K562 (cell line): ENCODE measurements around the gene DCAF11. TPM values are rescaled to one million over a fixed set of nuclear protein-coding genes. Genes with fewer than 3 reads are reported as not detected.
A peak's percentile ranks its signal among the peaks of the same experiment; 100 is the strongest.

ENCODE experiments used
- ATAC-seq: fragments of 200-7000 bp; cut with Tn5 transposase; 3 replicates; pipeline ENCODE4 v1.9.1; 2020; ENCODE audit warnings: moderate library complexity
- BruUV-seq: library from RNA; stranded (reverse); fragments of 400-500 nt; replicated peaks from 2 replicates; lab custom pipeline; 2021; lab: Mats Ljungman, UMichigan
- CTCF ChIA-PET: fragments of 300-600 bp; formaldehyde crosslinking; extraction: SDS; loops from one replicate; lab custom pipeline; 2021; ENCODE audit warnings: low intra/inter-chr PET ratio; lab: Yijun Ruan, JAX
- POLR2A ChIA-PET: fragments of 300-600, 350-650 bp; sonication (Branson Sonifier 250); formaldehyde crosslinking; extraction: SDS; loops from one replicate; lab custom pipeline; 2021; ENCODE audit warnings: antibody characterized with exemption, inconsistent platforms; lab: Yijun Ruan, JAX
- DNase-seq, 4 experiments: peaks; one replicate each; pipeline versions ENCODE4 v3.0.0 to v3.0.0-alpha.2; 2011 to 2018; ENCODE audit warnings: low spot score in 3 of 4, mixed read lengths in 3 of 4; ENCODE audit errors: extremely low read depth in 1 of 4
- FAIRE-seq: peaks from 2 replicates; lab custom pipeline; 2011; peaks lifted over from hg19 to GRCh38; lab: Jason Lieb, UNC
- H2AFZ ChIP-seq: 2 replicates; pipeline ENCODE4 v1.6.0; 2011; ENCODE audit warnings: low read depth, low read length, control low read depth, inconsistent platforms
- H3K27ac ChIP-seq: fragments of 200-600 bp; 3 replicates; pipeline ENCODE4 v1.8.0; 2011; ENCODE audit warnings: low read depth, mild to moderate bottlenecking, control low read depth, inconsistent platforms, low read length, moderate library complexity, mixed read lengths; ENCODE audit errors: extremely low read depth
- H3K27me3 ChIP-seq, 2 experiments: fragments of 300-600 bp in 1 of 2; 2 replicates in 1 of 2; 3 replicates in 1 of 2; pipeline versions ENCODE4 v1.6.0 to v1.8.0; 2011; ENCODE audit warnings: inconsistent platforms in 2 of 2, low read length in 2 of 2, mild to moderate bottlenecking in 1 of 2, mixed read lengths in 1 of 2, moderate library complexity in 1 of 2; ENCODE audit not compliant: control insufficient read depth in 2 of 2, insufficient read depth in 2 of 2
- H3K36me3 ChIP-seq: fragments of 300-600 bp; 3 replicates; pipeline ENCODE4 v1.8.0; 2011; ENCODE audit warnings: mild to moderate bottlenecking, low read length, inconsistent platforms; ENCODE audit not compliant: control insufficient read depth, insufficient read depth
- H3K4me1 ChIP-seq, 2 experiments: fragments of 200-600 bp in 1 of 2; replicated peaks in 1 of 2; 2 replicates in 1 of 2; 3 replicates in 1 of 2; pipeline versions ENCODE4 v1.5.1 to v1.8.0; 2011; ENCODE audit warnings: inconsistent platforms in 2 of 2, low read length in 2 of 2, mild to moderate bottlenecking in 1 of 2, mixed read lengths in 1 of 2, moderate library complexity in 1 of 2; ENCODE audit not compliant: control insufficient read depth in 2 of 2, insufficient read depth in 2 of 2
- H3K4me2 ChIP-seq: 2 replicates; pipeline ENCODE4 v1.6.1; 2011; ENCODE audit warnings: low read length, control low read depth, inconsistent platforms, mixed read lengths; ENCODE audit not compliant: insufficient read depth
- H3K4me3 ChIP-seq: fragments of 200-600 bp; sonication (generic), shearing (Covaris generic); 2 replicates; pipeline ENCODE4 v1.5.1; 2016; ENCODE audit warnings: control low read depth, inconsistent platforms
- H3K79me2 ChIP-seq: fragments of 200-600 bp; 3 replicates; pipeline ENCODE4 v1.8.0; 2011; ENCODE audit warnings: low read length, inconsistent platforms; ENCODE audit not compliant: control insufficient read depth, insufficient read depth
- H3K9ac ChIP-seq, 2 experiments: 2 replicates each; pipeline versions ENCODE4 v1.6.0 to v1.6.1; 2011; ENCODE audit warnings: low read depth in 2 of 2, low read length in 2 of 2, control low read depth in 1 of 2, inconsistent platforms in 1 of 2, mild to moderate bottlenecking in 1 of 2, mixed read lengths in 1 of 2; ENCODE audit not compliant: insufficient read depth in 1 of 2
- H3K9me1 ChIP-seq: one replicate; pipeline ENCODE4 v1.6.0; 2011; ENCODE audit warnings: inconsistent platforms, mild to moderate bottlenecking, low read length, moderate library complexity; ENCODE audit not compliant: control insufficient read depth, insufficient read depth
- H3K9me3 ChIP-seq: replicated peaks from 2 replicates; pipeline ENCODE4 v1.5.1; 2011; ENCODE audit warnings: low read depth, low read length, inconsistent platforms; ENCODE audit not compliant: control insufficient read depth, insufficient read depth
- H4K20me1 ChIP-seq: replicated peaks from 2 replicates; pipeline ENCODE4 v1.6.1; 2011; ENCODE audit warnings: low read length, inconsistent platforms, mixed read lengths; ENCODE audit not compliant: control insufficient read depth, insufficient read depth
- ARHGAP35 ChIP-seq: fragments of 450-650 bp; IDR thresholded peaks from 2 replicates; pipeline ENCODE4 v1.6.1; 2018; ENCODE audit not compliant: partially characterized antibody
- MBD2 ChIP-seq: sonication (generic); IDR thresholded peaks from 2 replicates; pipeline ENCODE4 v1.6.1; 2016; ENCODE audit warnings: low read depth, borderline replicate concordance
- MECOM ChIP-seq: fragments of 250-450 bp; sonication (Bioruptor Pico); IDR thresholded peaks from 2 replicates; pipeline ENCODE4 v1.8.0; 2022; ENCODE audit warnings: inconsistent platforms
- PHF8 ChIP-seq: fragments of 200-600 bp; sonication (generic); IDR thresholded peaks from 2 replicates; pipeline ENCODE4 v1.6.1; 2012; ENCODE audit warnings: mixed run types, mild to moderate bottlenecking, inconsistent platforms, low read length, moderate library complexity, borderline replicate concordance
- POU5F1 ChIP-seq: fragments of 150-350 bp; IDR thresholded peaks from 2 replicates; pipeline ENCODE4 v1.6.1; 2014; ENCODE audit warnings: borderline replicate concordance, low read length, low read depth, mild to moderate bottlenecking; ENCODE audit not compliant: partially characterized antibody
- RBFOX2 ChIP-seq: fragments of 200-400 bp; formaldehyde crosslinking; IDR thresholded peaks from 2 replicates; pipeline ENCODE4 v1.6.1; 2017; ENCODE audit warnings: low read depth, mild to moderate bottlenecking, low read length, moderate library complexity
- SPI1 ChIP-seq: IDR thresholded peaks from 2 replicates; pipeline ENCODE4 v1.6.1; 2011; ENCODE audit warnings: low read depth, low read length, control low read depth, borderline replicate concordance
- TCF7L2 ChIP-seq: fragments of 150-350 bp; IDR thresholded peaks from 2 replicates; pipeline ENCODE4 v1.6.1; 2016; ENCODE audit warnings: low read depth, mild to moderate bottlenecking, low read length, moderate library complexity
- ZNF165 ChIP-seq: fragments of 250-450 bp; sonication (Bioruptor Pico); IDR thresholded peaks from 2 replicates; pipeline ENCODE4 v1.4.0; 2020; ENCODE audit warnings: borderline replicate concordance
- ZNF76 ChIP-seq: fragments of 250-450 bp; sonication (Bioruptor Pico); IDR thresholded peaks from 2 replicates; pipeline ENCODE4 v1.4.0; 2020; ENCODE audit warnings: mild to moderate bottlenecking, moderate library complexity, borderline replicate concordance
- WGBS: fragments of 100-300 bp; shearing (Covaris generic); methylation state at CpG from one replicate; pipeline ENCODE4 v1.1.6; 2016; ENCODE audit warnings: low coverage, mixed read lengths; ENCODE audit not compliant: insufficient coverage; ENCODE audit errors: missing lambda C conversion rate; 5-methylcytosine and 5-hydroxymethylcytosine counted together
- in situ Hi-C: fragments of 300-500 bp; cut with MboI; formaldehyde crosslinking; loops from 4 replicates; pipeline ENCODE4 v1.15.0; 2018; ENCODE audit warnings: inconsistent platforms, mixed read lengths
- intact Hi-C: fragments of 100-400 bp; cut with micrococcal nuclease; formaldehyde crosslinking; loops from 2 replicates; pipeline ENCODE4 v1.14.2; 2022
- polyA plus RNA-seq, 8 experiments: library from polyadenylated mRNA; depleted of rRNA in 4 of 8; stranded (reverse) in 5 of 8; unstranded in 3 of 8; fragments of >200 nt; fragmentation: Nextera tagmentation in 2 of 8; fragmentation: Illumina TruSeq in 1 of 8; extraction: Ambion mirVana in 2 of 8; extraction: Trizol in 1 of 8; gene quantifications; 2 replicates each; pipeline versions ENCODE4 v1.2.1 to v1.2.3, GENCODE V29; 2011 to 2014; ENCODE audit warnings: inconsistent platforms in 1 of 8, missing spikeins in 1 of 8
- total RNA-seq, 7 experiments: library from RNA; depleted of rRNA in 6 of 7; stranded (reverse); fragments of >200 nt in 6 of 7; fragmentation: Illumina TruSeq in 2 of 7; extraction: Trizol in 2 of 7; gene quantifications; 2 replicates each; pipeline versions ENCODE4 v1.2.1 to v1.2.3, GENCODE V29; 2011 to 2021; ENCODE audit warnings: low replicate concordance in 1 of 7
- TF ChIP-seq, protein P1 (sequence below): sonication (generic); formaldehyde crosslinking; IDR thresholded peaks from 2 replicates; pipeline ENCODE4 v1.8.1; 2023; ENCODE audit warnings: missing genetic modification reagents, mild to moderate bottlenecking, borderline replicate concordance

Gene DCAF11
- total and polyA plus RNA-seq, 9 of the 15 experiments (the other 6 are each of a cell fraction or from before 2014, with no cell fraction given), result 8.5 to 46.2 (median 36.4) TPM

DNA sequence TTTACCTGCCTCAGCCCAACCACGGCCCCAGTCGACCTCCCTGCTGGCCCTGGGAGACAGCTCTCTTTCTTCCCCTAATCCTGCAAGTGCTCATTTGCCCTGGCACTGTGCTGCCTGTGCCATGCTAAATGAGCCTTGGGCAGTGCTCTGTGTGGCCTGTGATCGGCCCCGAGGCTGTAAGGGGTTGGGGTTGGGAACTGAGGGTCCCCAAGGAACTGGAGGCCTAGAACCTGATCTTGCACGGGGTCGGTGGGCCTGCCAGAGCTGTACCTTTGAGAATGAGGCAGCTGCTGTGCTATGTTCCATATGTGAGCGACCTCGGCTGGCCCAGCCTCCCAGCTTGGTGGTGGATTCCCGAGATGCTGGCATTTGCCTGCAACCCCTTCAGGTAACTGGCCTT is 35.5 kb downstream of the DCAF11 start:
- H4K20me1 ChIP-seq, result no peaks in the 10 kb centered on the region
- no peak overlapping the region for H3K4me2 ChIP-seq
- intact Hi-C loops, result no loop called here
- H3K4me3 ChIP-seq, result no peak overlapping the region
- H3K9me3 ChIP-seq, result no peaks in the 10 kb centered on the region
- peak overlapping the region in 1 of 2 experiments; percentile 50; a peak in 1 of 4 replicates for H3K9ac ChIP-seq
- H3K79me2 ChIP-seq, result peaks cover 28% of the 10 kb centered on the region
- H3K36me3 ChIP-seq, result peaks cover 49% of the 10 kb centered on the region; the same call in 2 of the 3 replicates
- DNase-seq, result no peak
- ATAC-seq, result no peak
- 100% methylated on average over 5 of the region's 9 CpGs for WGBS
- no TSS peak for BruUV-seq
- CTCF ChIA-PET, result no interaction called here
- in situ Hi-C loops, result no loop called here
- peaks cover 12 to 33% of the 10 kb centered on the region in 2 experiments; a peak in 4 of 5 replicates for H3K4me1 ChIP-seq
- no peaks in the 10 kb centered on the region for H3K27me3 ChIP-seq
- 0 out of 2 replicates have a peak, but pooled peaks have one; percentile 25 for TF ChIP-seq RBFOX2
- TF ChIP-seq TCF7L2, result no peak
- TF ChIP-seq, all 486 proteins: peak for 1
- no peak for FAIRE-seq
- no peak overlapping the region for H3K27ac ChIP-seq
- peaks cover 5% of the 10 kb centered on the region for H3K9me1 ChIP-seq
- POLR2A ChIA-PET, result interaction anchor here (0.5 to 1.2 kb wide), 2 partner anchors 9 to 13 kb away, joined by 4 read pairs; partner anchors contain the start of gene EMC9
- H2AFZ ChIP-seq, result no peak overlapping the region

DNA sequence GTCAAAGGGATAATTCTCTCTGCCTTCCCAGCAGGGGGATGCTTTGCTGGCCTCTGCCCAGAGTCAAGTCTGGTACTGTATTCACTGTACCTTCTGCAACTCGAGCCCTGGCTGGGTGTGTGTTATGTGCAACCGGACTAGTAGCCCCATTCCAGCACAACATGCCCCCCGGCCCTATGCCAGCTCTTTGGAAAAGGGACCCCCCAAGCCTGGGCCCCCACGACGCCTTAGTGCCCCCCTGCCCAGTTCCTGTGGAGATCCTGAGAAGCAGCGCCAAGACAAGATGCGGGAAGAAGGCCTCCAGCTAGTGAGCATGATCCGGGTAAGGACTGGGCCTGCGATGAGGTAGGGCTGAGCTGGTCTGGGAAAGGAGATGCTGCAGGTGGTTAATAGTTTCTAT is 36.0 kb downstream of the DCAF11 start:
- H3K9ac ChIP-seq, result no peak overlapping the region
- in situ Hi-C loops, result no loop called here
- no peak overlapping the region for H3K27ac ChIP-seq
- H3K36me3 ChIP-seq, result peaks cover 54% of the 10 kb centered on the region; the same call in 2 of the 3 replicates
- H3K27me3 ChIP-seq, result no peaks in the 10 kb centered on the region
- no TSS peak for BruUV-seq
- ChIA-PET POLR2A (interaction anchor here (1.2 kb wide), 1 partner anchor 13 kb away, joined by 4 read pairs; no protein-coding TSS in a partner anchor), CTCF (no interaction called here)
- peaks cover 23% of the 10 kb centered on the region for H3K79me2 ChIP-seq
- H3K9me1 ChIP-seq, result peaks cover under 1% of the 10 kb centered on the region
- no peaks in the 10 kb centered on the region for H3K9me3 ChIP-seq
- ATAC-seq (no peak), FAIRE-seq (no peak), DNase-seq (no peak)
- no peak overlapping the region for H3K4me2 ChIP-seq
- H3K4me3 ChIP-seq, result no peak overlapping the region
- WGBS, result 84% methylated on average over 5 of the region's 9 CpGs
- peaks cover 8 to 28% of the 10 kb centered on the region in 2 experiments; a peak in 4 of 5 replicates for H3K4me1 ChIP-seq
- intact Hi-C loops, result no loop called here
- H2AFZ ChIP-seq, result no peak overlapping the region
- no peaks in the 10 kb centered on the region for H4K20me1 ChIP-seq
- TF ChIP-seq ZNF76 (CRISPR knock-in tag) (no peak), MBD2 (no peak), SPI1 (no peak), PHF8 (no peak), POU5F1 (no peak), ZNF165 (no peak), MECOM (CRISPR knock-in tag) (no peak), ARHGAP35 (no peak)
- TF ChIP-seq, protein P1, sequence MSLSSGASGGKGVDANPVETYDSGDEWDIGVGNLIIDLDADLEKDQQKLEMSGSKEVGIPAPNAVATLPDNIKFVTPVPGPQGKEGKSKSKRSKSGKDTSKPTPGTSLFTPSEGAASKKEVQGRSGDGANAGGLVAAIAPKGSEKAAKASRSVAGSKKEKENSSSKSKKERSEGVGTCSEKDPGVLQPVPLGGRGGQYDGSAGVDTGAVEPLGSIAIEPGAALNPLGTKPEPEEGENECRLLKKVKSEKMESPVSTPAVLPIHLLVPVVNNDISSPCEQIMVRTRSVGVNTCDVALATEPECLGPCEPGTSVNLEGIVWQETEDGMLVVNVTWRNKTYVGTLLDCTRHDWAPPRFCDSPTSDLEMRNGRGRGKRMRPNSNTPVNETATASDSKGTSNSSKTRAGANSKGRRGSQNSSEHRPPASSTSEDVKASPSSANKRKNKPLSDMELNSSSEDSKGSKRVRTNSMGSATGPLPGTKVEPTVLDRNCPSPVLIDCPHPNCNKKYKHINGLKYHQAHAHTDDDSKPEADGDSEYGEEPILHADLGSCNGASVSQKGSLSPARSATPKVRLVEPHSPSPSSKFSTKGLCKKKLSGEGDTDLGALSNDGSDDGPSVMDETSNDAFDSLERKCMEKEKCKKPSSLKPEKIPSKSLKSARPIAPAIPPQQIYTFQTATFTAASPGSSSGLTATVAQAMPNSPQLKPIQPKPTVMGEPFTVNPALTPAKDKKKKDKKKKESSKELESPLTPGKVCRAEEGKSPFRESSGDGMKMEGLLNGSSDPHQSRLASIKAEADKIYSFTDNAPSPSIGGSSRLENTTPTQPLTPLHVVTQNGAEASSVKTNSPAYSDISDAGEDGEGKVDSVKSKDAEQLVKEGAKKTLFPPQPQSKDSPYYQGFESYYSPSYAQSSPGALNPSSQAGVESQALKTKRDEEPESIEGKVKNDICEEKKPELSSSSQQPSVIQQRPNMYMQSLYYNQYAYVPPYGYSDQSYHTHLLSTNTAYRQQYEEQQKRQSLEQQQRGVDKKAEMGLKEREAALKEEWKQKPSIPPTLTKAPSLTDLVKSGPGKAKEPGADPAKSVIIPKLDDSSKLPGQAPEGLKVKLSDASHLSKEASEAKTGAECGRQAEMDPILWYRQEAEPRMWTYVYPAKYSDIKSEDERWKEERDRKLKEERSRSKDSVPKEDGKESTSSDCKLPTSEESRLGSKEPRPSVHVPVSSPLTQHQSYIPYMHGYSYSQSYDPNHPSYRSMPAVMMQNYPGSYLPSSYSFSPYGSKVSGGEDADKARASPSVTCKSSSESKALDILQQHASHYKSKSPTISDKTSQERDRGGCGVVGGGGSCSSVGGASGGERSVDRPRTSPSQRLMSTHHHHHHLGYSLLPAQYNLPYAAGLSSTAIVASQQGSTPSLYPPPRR, result no peak
